ENCODE data around the gene WEE1. TPM values are rescaled to one million over a fixed set of nuclear protein-coding genes. Genes with fewer than 3 reads are reported as not detected.

The WEE1 gene
- total and polyA plus RNA-seq, 2 experiments from 2014 or later: 79.2 to 101 TPM

GRCh38 chr11:9571763-9572115 lies 1.7 kb upstream of the WEE1 start:
- peaks cover 30% of the 10 kb centered on the region for H3K4me1 ChIP-seq (ENCODE audit: insufficient read depth)
- TF ChIP-seq, protein P1, sequence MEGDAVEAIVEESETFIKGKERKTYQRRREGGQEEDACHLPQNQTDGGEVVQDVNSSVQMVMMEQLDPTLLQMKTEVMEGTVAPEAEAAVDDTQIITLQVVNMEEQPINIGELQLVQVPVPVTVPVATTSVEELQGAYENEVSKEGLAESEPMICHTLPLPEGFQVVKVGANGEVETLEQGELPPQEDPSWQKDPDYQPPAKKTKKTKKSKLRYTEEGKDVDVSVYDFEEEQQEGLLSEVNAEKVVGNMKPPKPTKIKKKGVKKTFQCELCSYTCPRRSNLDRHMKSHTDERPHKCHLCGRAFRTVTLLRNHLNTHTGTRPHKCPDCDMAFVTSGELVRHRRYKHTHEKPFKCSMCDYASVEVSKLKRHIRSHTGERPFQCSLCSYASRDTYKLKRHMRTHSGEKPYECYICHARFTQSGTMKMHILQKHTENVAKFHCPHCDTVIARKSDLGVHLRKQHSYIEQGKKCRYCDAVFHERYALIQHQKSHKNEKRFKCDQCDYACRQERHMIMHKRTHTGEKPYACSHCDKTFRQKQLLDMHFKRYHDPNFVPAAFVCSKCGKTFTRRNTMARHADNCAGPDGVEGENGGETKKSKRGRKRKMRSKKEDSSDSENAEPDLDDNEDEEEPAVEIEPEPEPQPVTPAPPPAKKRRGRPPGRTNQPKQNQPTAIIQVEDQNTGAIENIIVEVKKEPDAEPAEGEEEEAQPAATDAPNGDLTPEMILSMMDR (IDR thresholded peaks at IDR 0.05; ENCODE audit: poor library complexity): no peak
- no peak for TF ChIP-seq EZH2phosphoT487 (IDR thresholded peaks at IDR 0.05; ENCODE audit: low read depth, severe bottlenecking, unreplicated experiment)
- TF ChIP-seq EZH2 (IDR thresholded peaks at IDR 0.05; ENCODE audit: borderline replicate concordance): no peak
- 85% methylated on average over 6 of the region's 6 CpGs for WGBS (ENCODE audit: low lambda C conversion rate, missing lambda C conversion rate)

GRCh38 chr11:9573775-9574621 lies 528 bp downstream of the WEE1 start:
- TF ChIP-seq, protein P1 (IDR thresholded peaks at IDR 0.05; ENCODE audit: poor library complexity): no peak
- TF ChIP-seq EZH2phosphoT487 (IDR thresholded peaks at IDR 0.05; ENCODE audit: low read depth, severe bottlenecking, unreplicated experiment) (no peak), EZH2 (IDR thresholded peaks at IDR 0.05; ENCODE audit: borderline replicate concordance) (no peak)

More at GRCh38 chr11:9571763-9572115, 1.7 kb upstream of the WEE1 start:
- Histone ChIP-seq H3K4me2 (peak overlapping the region; percentile 81), H3K27ac (peak overlapping the region; percentile 97), H3K4me3 (no peak overlapping the region), H4K20me1 (ENCODE audit: insufficient read depth, poor library complexity, severe bottlenecking) (no peaks in the 10 kb centered on the region), H3K9me2 (replicated peaks; ENCODE audit: insufficient read depth) (no peaks in the 10 kb centered on the region), H3K36me3 (replicated peaks; ENCODE audit: insufficient read depth, low read depth) (no peaks in the 10 kb centered on the region), H3K9me3 (ENCODE audit: low read depth) (no peaks in the 10 kb centered on the region), H3K27me3 (no peaks in the 10 kb centered on the region), H3K79me2 (peaks cover 21% of the 10 kb centered on the region), H2AFZ (no peak overlapping the region)
- DNase-seq (ENCODE audit: low spot score): no peak

DNA sequence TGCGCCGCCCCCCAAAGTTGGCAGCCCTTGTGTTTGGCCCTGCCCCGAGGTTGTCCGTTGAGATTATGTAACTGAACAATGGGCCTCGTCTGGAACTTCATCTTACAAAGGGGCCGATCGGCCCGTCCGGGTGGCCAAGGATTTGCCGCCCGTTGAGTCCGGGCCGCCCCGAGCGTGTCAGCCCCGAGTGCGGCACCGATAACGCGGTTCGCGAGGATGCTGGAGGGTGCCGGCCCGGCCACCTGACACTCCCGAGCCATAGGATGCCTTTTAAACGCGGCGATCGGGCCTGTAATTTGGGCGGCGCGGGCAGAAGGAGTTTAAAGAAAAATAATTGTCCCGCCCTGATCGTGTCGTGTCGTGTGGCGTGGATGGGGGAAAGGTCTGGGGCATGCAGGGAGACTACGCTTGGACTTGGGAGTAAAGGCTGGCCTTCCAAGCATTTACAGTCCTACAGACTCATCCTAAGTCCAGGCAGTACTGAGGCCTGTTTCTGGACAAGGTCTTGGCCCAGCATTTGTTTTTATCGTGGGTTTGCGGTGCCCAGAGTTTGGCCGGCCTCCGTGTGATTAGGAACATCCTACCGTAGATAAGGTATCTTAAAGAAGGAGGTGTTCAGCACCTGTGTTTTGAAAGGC lies 1.3 kb downstream of the WEE1 start:
- Histone ChIP-seq H3K36me3 (replicated peaks; ENCODE audit: insufficient read depth, low read depth) (no peaks in the 10 kb centered on the region), H3K9me3 (ENCODE audit: low read depth) (no peaks in the 10 kb centered on the region), H3K4me2 (peak overlapping the region; percentile 81), H3K27ac (peak overlapping the region; percentile 96), H3K9me2 (replicated peaks; ENCODE audit: insufficient read depth) (no peaks in the 10 kb centered on the region), H2AFZ (peak overlapping the region; percentile 11), H3K79me2 (peaks cover 51% of the 10 kb centered on the region), H4K20me1 (ENCODE audit: insufficient read depth, poor library complexity, severe bottlenecking) (no peaks in the 10 kb centered on the region), H3K4me1 (ENCODE audit: insufficient read depth) (peaks cover 22% of the 10 kb centered on the region), H3K27me3 (no peaks in the 10 kb centered on the region), H3K4me3 (peak overlapping the region; percentile 20)
- no peak for TF ChIP-seq EZH2 (IDR thresholded peaks at IDR 0.05; ENCODE audit: borderline replicate concordance)
- TF ChIP-seq EZH2phosphoT487 (IDR thresholded peaks at IDR 0.05; ENCODE audit: low read depth, severe bottlenecking, unreplicated experiment): no peak
- TF ChIP-seq, protein P1 (IDR thresholded peaks at IDR 0.05; ENCODE audit: poor library complexity): no peak
- peak; percentile 40 for DNase-seq (ENCODE audit: low spot score)
- WGBS (ENCODE audit: low lambda C conversion rate, missing lambda C conversion rate): 1% methylated on average over 43 of the region's 43 CpGs

More at GRCh38 chr11:9573775-9574621, 528 bp downstream of the WEE1 start:
- Histone ChIP-seq H3K79me2 (peaks cover 43% of the 10 kb centered on the region), H3K4me3 (peak overlapping the region; percentile 20), H2AFZ (no peak overlapping the region), H3K27ac (peak overlapping the region; percentile 96), H3K36me3 (replicated peaks; ENCODE audit: insufficient read depth, low read depth) (no peaks in the 10 kb centered on the region), H3K27me3 (no peaks in the 10 kb centered on the region), H3K9me2 (replicated peaks; ENCODE audit: insufficient read depth) (no peaks in the 10 kb centered on the region), H3K9me3 (ENCODE audit: low read depth) (no peaks in the 10 kb centered on the region), H3K4me2 (peak overlapping the region; percentile 81), H3K4me1 (ENCODE audit: insufficient read depth) (peaks cover 22% of the 10 kb centered on the region), H4K20me1 (ENCODE audit: insufficient read depth, poor library complexity, severe bottlenecking) (no peaks in the 10 kb centered on the region)
- peak; percentile 46 for DNase-seq (ENCODE audit: low spot score)
- WGBS (ENCODE audit: low lambda C conversion rate, missing lambda C conversion rate): under 1% methylated on average over 84 of the region's 122 CpGs

Data from hepatocyte (in vitro differentiated cells).